Measurements from ENCODE around the gene VWC2L.

Gene VWC2L

DNA sequence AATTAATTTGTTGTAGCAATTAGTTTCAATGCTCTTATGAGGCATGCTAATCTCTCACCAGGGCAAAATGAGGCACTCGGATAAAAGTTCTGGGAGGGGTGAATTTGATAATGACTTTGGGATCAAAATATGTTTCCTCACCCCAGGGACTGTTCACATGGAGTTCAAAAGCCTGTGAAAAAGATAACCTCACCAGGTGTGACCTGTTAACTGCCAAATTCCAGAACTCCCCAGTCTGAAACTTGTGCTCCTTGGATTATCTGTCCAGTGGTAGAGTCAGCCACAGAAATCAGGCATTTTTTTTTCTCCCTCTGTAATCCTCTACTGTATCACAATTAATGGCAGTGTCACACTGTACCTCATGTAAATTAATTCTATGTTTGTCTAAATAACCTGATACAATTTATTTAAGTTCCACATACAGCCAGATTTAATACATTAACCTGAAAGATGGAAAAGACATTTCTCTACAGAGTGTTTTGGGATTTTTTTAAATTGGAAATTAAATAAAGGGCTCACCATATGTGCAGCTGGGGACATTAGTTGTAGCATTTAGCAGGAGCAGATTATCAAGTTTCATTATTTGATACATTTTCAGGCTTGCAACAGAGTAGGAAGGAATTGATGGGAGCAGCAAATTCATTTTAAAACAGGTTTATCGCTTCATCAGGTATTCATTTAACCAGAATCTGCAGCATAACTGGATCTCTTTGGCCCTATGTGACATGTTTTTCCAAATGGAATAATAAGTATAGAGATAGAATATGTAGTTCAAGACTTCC lies 191.2 kb downstream of the VWC2L start:
- no peak for DNase-seq

DNA sequence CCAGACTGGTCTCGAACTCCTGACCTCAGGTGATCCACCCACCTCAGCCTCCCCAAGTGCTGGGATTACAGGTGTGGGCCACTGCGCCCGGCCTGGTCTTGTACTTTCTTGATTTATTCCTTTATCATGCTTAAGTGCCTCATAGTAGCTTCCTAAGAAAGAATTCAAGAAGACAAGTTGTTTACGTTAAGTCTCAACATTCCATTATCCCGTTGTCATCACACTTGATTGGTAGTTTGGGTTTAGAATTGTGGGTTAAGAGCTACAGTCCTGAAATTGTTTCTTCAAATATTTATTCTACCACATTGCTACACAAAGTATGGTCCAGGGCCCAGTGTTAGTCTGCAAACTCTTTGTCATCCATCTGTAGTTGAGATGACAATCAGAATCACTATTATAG lies 194.0 kb downstream of the VWC2L start:
- DNase-seq, result no peak

DNA sequence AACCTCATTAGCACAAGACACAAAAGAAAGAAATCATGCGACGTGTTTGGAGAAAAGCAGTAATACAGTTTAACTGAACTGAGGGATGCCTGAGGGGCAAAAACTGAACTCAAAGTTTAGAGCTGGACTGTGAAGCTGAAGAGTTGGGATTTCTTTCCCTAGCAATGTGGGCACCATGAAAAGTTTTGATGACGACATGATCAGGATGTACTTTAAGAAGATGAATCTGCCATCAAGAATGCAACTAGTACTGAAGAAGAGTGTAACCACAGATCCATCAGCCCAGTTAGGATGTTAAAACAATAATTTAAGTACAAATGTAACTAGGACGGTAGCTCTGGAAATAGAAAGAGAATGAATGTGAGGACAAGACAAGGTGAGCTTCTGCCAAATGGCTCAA lies 196.2 kb downstream of the VWC2L start:
- DNase-seq, result no peak

DNA sequence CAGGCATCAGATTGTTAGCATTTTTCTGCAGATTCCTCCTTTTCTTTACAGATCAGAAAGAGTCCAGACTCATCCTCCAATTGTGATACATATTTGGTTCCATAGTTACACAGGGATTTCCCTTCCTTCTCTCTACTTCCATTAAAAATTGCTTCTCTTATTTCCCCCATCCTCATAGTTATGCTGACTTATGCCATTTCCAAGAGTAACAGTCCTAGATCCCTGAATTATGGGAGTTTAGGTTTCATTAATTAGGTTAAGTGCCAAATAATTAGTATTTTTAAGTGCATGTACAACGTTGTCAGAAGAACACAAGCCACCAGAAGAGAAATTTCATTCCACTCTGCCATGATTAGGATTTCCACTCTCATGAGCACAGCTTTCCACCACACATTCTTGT lies 200.2 kb downstream of the VWC2L start:
- DNase-seq, result no peak

DNA sequence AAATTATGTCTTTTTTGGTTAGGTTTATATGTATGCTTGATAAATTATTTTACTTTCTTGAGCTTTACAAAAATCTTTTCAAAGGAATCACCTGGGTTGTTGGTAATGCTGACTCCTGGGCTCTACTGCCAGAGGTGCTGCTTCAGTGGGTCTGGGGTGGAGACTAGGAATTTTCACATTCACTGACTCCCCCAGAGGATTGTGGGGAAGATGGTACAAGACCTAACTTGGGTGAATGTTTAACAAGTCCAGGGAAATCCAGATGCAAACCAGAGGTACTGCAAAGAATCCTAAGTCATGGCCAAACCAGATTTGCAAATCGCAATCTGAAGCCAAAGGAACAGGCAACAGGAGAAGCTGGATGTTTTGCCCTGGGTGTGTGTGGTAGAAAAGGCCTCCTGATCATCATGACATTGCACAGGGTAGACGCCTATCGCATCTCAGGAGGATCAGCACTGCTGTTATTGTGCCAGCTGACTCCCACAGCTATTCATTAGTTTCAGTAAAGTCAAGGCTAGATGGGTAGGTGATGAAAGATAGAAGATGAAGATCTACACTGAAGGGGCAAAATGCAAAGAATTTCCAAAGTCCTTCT lies 213.4 kb downstream of the VWC2L start:
- no peak for DNase-seq

DNA sequence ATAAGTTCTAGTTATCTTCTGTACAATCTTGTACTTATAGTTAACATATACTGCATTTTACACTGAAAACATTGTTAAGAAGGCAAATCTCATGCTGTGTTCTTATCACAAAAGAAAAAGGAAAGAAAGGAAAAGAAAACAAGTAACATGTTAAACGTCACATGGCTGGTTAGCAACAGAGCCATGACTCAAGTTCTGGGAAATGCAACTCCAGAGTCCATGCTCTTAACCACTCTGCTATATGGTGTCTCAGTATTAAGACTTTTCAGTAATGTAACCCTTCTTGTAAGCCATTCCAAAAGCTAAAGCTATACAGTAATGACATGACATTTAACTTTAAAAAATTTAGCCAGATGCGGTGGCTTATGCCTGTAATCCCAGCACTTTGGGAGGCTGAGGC lies 217.2 kb downstream of the VWC2L start:
- DNase-seq, result no peak
